ENCODE data around the gene GREB1.

Gene GREB1

DNA sequence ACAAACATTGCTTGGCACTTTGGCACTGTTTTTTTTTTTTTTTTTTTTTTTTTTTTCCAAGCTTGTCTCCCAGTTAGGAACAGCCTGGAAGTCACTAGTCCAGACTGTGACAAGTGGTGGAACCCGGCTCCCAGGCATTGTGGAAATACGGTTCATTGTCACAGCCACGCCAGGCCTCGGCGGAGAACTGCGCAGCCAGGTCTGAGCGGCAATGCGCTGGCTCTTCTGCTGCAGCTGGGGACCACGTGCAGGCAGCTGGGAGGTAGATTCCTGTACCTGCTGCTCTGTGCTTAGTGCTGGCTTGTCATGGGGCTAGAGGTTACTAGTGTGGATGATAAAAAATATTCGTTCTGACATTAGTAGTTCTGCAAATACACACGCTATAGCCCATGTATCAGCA is 131.2 kb downstream of the GREB1 start:
- DNase-seq (ENCODE audit: extremely low read depth, low read depth), result no peak
- TF ChIP-seq CTCF (IDR thresholded peaks at IDR 0.05; ENCODE audit: low read depth, low read length), result no peak

- DNase-seq (ENCODE audit: extremely low read depth, low read depth), result no peak
Measured at GRCh38 chr2:11665510-11666362, 131.9 kb downstream of the GREB1 start.

GRCh38 chr2:11667194-11667593 is 133.3 kb downstream of the GREB1 start:
- no peak for DNase-seq (ENCODE audit: extremely low read depth, low read depth)
- TF ChIP-seq CTCF (IDR thresholded peaks at IDR 0.05; ENCODE audit: low read depth, low read length), result no peak

More at GRCh38 chr2:11665510-11666362, 131.9 kb downstream of the GREB1 start:
- TF ChIP-seq CTCF (IDR thresholded peaks at IDR 0.05; ENCODE audit: low read depth, low read length), result no peak

GRCh38 chr2:11667866-11668637 is 134.2 kb downstream of the GREB1 start:
- TF ChIP-seq CTCF (IDR thresholded peaks at IDR 0.05; ENCODE audit: low read depth, low read length), result no peak

DNA sequence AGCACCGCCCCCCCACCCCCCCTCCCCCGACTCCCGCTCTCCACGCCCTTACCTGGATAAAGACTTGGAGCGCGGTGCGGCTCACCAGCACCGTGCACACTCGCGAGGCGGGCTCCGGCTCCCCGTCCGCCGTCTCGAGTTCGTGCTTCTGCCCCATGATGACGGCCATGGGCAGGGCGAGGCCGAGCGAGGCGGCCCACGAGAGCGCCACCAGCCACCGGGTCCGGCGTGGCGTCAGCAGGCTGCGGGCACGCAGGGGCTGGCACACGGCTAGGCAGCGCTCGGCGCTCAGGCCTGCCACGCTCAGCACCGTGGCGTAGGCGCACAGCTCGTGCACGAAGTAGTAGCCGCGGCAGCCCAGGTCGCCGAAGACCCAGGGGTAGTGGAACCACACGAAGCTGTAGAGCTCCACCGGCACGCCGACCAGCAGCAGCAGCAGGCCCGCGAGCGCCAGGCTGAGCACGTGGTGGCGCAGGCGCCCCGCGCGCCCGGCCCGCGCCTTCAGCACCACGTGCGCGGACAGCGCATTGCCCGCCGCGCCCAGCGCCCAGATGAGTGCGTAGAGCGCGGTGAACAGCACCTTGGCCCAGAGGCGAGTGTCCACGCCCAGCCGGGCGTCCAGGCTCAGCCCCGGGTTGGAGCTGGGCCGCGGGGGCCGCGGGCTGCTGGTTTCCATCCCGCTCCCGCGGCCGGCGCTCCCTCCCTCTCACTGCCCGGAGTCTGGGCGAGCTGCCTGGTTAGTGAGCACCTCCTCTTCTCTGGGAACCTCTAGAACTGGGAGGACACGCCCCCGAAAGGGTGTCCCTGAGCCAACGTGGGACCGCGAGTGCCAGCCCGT is 135.8 kb downstream of the GREB1 start, which contains the start of gene NTSR2:
NTSR2 (minus strand) TSS at position 742 of the 838 bp plus-strand sequence; CDS start at position 676, 66 bp downstream.
- no peak for TF ChIP-seq CTCF (IDR thresholded peaks at IDR 0.05; ENCODE audit: low read depth, low read length)
- DNase-seq (ENCODE audit: extremely low read depth, low read depth), result no peak

More at GRCh38 chr2:11667866-11668637, 134.2 kb downstream of the GREB1 start:
- DNase-seq (ENCODE audit: extremely low read depth, low read depth), result no peak

- no peak for TF ChIP-seq CTCF (IDR thresholded peaks at IDR 0.05; ENCODE audit: low read depth, low read length)
- no peak for DNase-seq (ENCODE audit: extremely low read depth, low read depth)
Measured at GRCh38 chr2:11672407-11672806, 138.6 kb downstream of the GREB1 start.
